ENCODE measurements around the gene PHACTR4. TPM values are rescaled to one million over a fixed set of nuclear protein-coding genes. Genes with fewer than 3 reads are reported as not detected.

PHACTR4 gene
- total and polyA plus RNA-seq, 2 donors (not counting 3 experiments of a cell fraction or from before 2014, with no cell fraction given), result 25.4 to 61.0 TPM

- peaks cover 9 to 17% of the 10 kb centered on the region in 2 experiments for H3K36me3 ChIP-seq (ENCODE audit: control insufficient read depth in 2 of 2, extremely low read depth in 1 of 2, insufficient read depth in 2 of 2, low read length in 2 of 2)
- no peak overlapping the region for H3K9ac ChIP-seq (replicated peaks; ENCODE audit: extremely low read depth, insufficient read depth, low read length)
- FAIRE-seq (no peak), DNase-seq (ENCODE audit: low read depth, low spot score) (no peak)
- no peaks in the 10 kb centered on the region for H3K27me3 ChIP-seq (ENCODE audit: control insufficient read depth in 2 of 2, insufficient read depth in 2 of 2, low read length in 2 of 2)
- H3K4me1 ChIP-seq (ENCODE audit: control insufficient read depth, extremely low read depth, insufficient read depth, low read length), result no peaks in the 10 kb centered on the region
- H3K4me3 ChIP-seq (replicated peaks in 1 of 3; ENCODE audit: insufficient read depth in 1 of 3, low read depth in 1 of 3, low read length in 3 of 3), result no peak overlapping the region
- dilution Hi-C loops (cut with MboI; ENCODE audit: extremely low pct_ligation_motif_present, low sequenced_read_pairs) (no loop called here), intact Hi-C loops (cut with micrococcal nuclease) (no loop called here)
- no peaks in the 10 kb centered on the region for H3K9me3 ChIP-seq (replicated peaks; ENCODE audit: control insufficient read depth, insufficient read depth, low read length)
- peaks cover 25% of the 10 kb centered on the region for H3K79me2 ChIP-seq (ENCODE audit: control insufficient read depth, insufficient read depth, low read length)
- H4K20me1 ChIP-seq (replicated peaks; ENCODE audit: control insufficient read depth, extremely low read depth, insufficient read depth, low read length), result no peaks in the 10 kb centered on the region
- BruUV-seq (replicated peaks), result no TSS peak
- no peak overlapping the region for H2AFZ ChIP-seq (ENCODE audit: low read depth, low read length)
- ChIA-PET POLR2A (no interaction called here), CTCF (interaction anchor here (1.0 kb wide), 1 partner anchor 10 kb away, joined by 3 read pairs; no protein-coding TSS in a partner anchor)
- no peak overlapping the region for H3K4me2 ChIP-seq (ENCODE audit: insufficient read depth, low read length)
- H3K27ac ChIP-seq (ENCODE audit: insufficient read depth, low read depth, low read length), result no peak overlapping the region
- no peaks in the 10 kb centered on the region for H3K9me1 ChIP-seq (replicated peaks; ENCODE audit: control insufficient read depth, extremely low read depth, insufficient read depth, low read length)
- no peak for TF ChIP-seq POLR2A (IDR thresholded peaks at IDR 0.05; ENCODE audit: low read depth, low read length)
- TF ChIP-seq GATA2 (IDR thresholded peaks at IDR 0.05; ENCODE audit: insufficient read depth, insufficient read length, low read depth, low read length), result no peak
- TF ChIP-seq, protein P1, sequence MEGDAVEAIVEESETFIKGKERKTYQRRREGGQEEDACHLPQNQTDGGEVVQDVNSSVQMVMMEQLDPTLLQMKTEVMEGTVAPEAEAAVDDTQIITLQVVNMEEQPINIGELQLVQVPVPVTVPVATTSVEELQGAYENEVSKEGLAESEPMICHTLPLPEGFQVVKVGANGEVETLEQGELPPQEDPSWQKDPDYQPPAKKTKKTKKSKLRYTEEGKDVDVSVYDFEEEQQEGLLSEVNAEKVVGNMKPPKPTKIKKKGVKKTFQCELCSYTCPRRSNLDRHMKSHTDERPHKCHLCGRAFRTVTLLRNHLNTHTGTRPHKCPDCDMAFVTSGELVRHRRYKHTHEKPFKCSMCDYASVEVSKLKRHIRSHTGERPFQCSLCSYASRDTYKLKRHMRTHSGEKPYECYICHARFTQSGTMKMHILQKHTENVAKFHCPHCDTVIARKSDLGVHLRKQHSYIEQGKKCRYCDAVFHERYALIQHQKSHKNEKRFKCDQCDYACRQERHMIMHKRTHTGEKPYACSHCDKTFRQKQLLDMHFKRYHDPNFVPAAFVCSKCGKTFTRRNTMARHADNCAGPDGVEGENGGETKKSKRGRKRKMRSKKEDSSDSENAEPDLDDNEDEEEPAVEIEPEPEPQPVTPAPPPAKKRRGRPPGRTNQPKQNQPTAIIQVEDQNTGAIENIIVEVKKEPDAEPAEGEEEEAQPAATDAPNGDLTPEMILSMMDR (IDR thresholded peaks at IDR 0.05; ENCODE audit: extremely low read depth in 1 of 2, insufficient read depth in 1 of 2, low read depth in 1 of 2, low read length in 2 of 2), result no peak
- TF ChIP-seq, protein P2, sequence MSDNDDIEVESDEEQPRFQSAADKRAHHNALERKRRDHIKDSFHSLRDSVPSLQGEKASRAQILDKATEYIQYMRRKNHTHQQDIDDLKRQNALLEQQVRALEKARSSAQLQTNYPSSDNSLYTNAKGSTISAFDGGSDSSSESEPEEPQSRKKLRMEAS (IDR thresholded peaks at IDR 0.05; ENCODE audit: insufficient read depth, insufficient read length), result no peak
- TF ChIP-seq POLR2AphosphoS5 (IDR thresholded peaks at IDR 0.05; ENCODE audit: insufficient read depth, low read depth, low read length), result no peak
- TF ChIP-seq MYC (IDR thresholded peaks at IDR 0.05; ENCODE audit: low read depth, low read length), result no peak
These were observed 160.9 kb downstream of the PHACTR4 start for GRCh38 chr1:28530456-28530855.

DNA sequence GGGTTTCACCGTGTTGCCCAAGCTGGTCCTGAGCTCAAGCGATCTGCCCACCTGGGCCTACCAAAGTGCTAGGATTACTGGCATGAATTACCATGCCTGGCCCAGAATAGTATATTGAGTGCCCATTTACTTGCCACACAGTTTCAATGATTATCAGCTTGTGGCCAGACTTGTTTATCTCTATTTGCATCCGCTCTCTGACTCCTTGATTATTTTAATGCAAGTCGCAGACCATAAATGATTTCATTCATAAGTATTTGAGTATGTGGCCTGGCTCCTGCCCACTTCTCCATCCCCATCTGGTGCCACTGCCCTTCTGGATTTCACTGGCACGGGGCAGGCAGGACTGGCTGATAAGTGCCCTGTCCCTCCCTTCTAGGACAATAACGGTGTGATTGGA is 165.1 kb downstream of the PHACTR4 start:
- Histone ChIP-seq H3K27me3 (ENCODE audit: control insufficient read depth in 2 of 2, insufficient read depth in 2 of 2, low read length in 2 of 2) (no peaks in the 10 kb centered on the region), H2AFZ (ENCODE audit: low read depth, low read length) (no peak overlapping the region), H3K79me2 (ENCODE audit: control insufficient read depth, insufficient read depth, low read length) (peaks cover under 1% of the 10 kb centered on the region), H3K9me1 (replicated peaks; ENCODE audit: control insufficient read depth, extremely low read depth, insufficient read depth, low read length) (no peaks in the 10 kb centered on the region), H3K9ac (replicated peaks; ENCODE audit: extremely low read depth, insufficient read depth, low read length) (no peak overlapping the region), H3K27ac (ENCODE audit: insufficient read depth, low read depth, low read length) (no peak overlapping the region), H3K4me2 (ENCODE audit: insufficient read depth, low read length) (no peak overlapping the region), H3K36me3 (ENCODE audit: control insufficient read depth in 2 of 2, extremely low read depth in 1 of 2, insufficient read depth in 2 of 2, low read length in 2 of 2) (peaks cover 23 to 32% of the 10 kb centered on the region in 2 experiments), H4K20me1 (replicated peaks; ENCODE audit: control insufficient read depth, extremely low read depth, insufficient read depth, low read length) (no peaks in the 10 kb centered on the region), H3K4me3 (replicated peaks in 1 of 3; ENCODE audit: insufficient read depth in 1 of 3, low read depth in 1 of 3, low read length in 3 of 3) (no peak overlapping the region), H3K4me1 (ENCODE audit: control insufficient read depth, extremely low read depth, insufficient read depth, low read length) (no peaks in the 10 kb centered on the region), H3K9me3 (replicated peaks; ENCODE audit: control insufficient read depth, insufficient read depth, low read length) (no peaks in the 10 kb centered on the region)
- POLR2A ChIA-PET, result no interaction called here
- dilution Hi-C loops (cut with MboI; ENCODE audit: extremely low pct_ligation_motif_present, low sequenced_read_pairs) (no loop called here), intact Hi-C loops (cut with micrococcal nuclease) (no loop called here)
- BruUV-seq (replicated peaks), result no TSS peak
- FAIRE-seq, result no peak
- TF ChIP-seq POLR2A (IDR thresholded peaks at IDR 0.05; ENCODE audit: low read depth, low read length) (no peak), MYC (IDR thresholded peaks at IDR 0.05; ENCODE audit: low read depth, low read length) (no peak), POLR2AphosphoS5 (IDR thresholded peaks at IDR 0.05; ENCODE audit: insufficient read depth, low read depth, low read length) (no peak), JUN (IDR thresholded peaks at IDR 0.05; ENCODE audit: borderline replicate concordance, insufficient read depth, insufficient read length, low read depth) (no peak), GATA2 (IDR thresholded peaks at IDR 0.05; ENCODE audit: insufficient read depth, insufficient read length, low read depth, low read length) (no peak), FOS (IDR thresholded peaks at IDR 0.05; ENCODE audit: borderline replicate concordance, insufficient read depth, low read length) (no peak), EZH2 (IDR thresholded peaks at IDR 0.05; ENCODE audit: borderline replicate concordance, low read depth, low read length, severe bottlenecking) (no peak)
- TF ChIP-seq, protein P2 (IDR thresholded peaks at IDR 0.05; ENCODE audit: insufficient read depth, insufficient read length), result no peak
- TF ChIP-seq, protein P1 (IDR thresholded peaks at IDR 0.05; ENCODE audit: extremely low read depth in 1 of 2, insufficient read depth in 1 of 2, low read depth in 1 of 2, low read length in 2 of 2), result no peak
- CTCF ChIA-PET, result interaction anchor here (0.6 kb wide), 1 partner anchor 16 kb away, joined by 5 read pairs; no protein-coding TSS in a partner anchor
- DNase-seq (ENCODE audit: low read depth, low spot score), result no peak

Measured in endothelial cell of umbilical vein (primary cell).